SK-N-SH (cell line): ENCODE data around the gene MYD88. TPM values are rescaled to one million over a fixed set of nuclear protein-coding genes. Genes with fewer than 3 reads are reported as not detected.

Experiments used
- CTCF ChIA-PET: fragments of 300-600, 350-600 bp; formaldehyde crosslinking; extraction: SDS; loops from one replicate; lab custom pipeline; 2021; lab: Yijun Ruan, JAX
- POLR2A ChIA-PET: fragments of 350-600 bp; sonication (Branson Sonifier 250); formaldehyde crosslinking; extraction: SDS; loops from one replicate; lab custom pipeline; 2020; ENCODE audit warnings: antibody characterized with exemption, inconsistent platforms; lab: Yijun Ruan, JAX
- DNase-seq: peaks from one replicate; pipeline ENCODE4 v3.0.0; 2012
- H2AFZ ChIP-seq: fragments of 200-600 bp; sonication (generic); 2 replicates; pipeline ENCODE4 v1.8.1; 2016; ENCODE audit warnings: antibody characterized with exemption, mild to moderate bottlenecking, low read depth
- H3F3A ChIP-seq: fragments of 200-600 bp; sonication (generic); replicated peaks from 2 replicates; pipeline ENCODE3; 2016; ENCODE audit warnings: antibody characterized with exemption, mild to moderate bottlenecking; ENCODE audit not compliant: insufficient read depth
- H3K27ac ChIP-seq, 2 experiments: fragments of 200-500 bp in 1 of 2; fragments of 200-600 bp in 1 of 2; sonication (Bioruptor generic) in 1 of 2; sonication (generic), shearing (Covaris generic) in 1 of 2; 2 replicates each; pipeline versions ENCODE4 v1.5.1 to v1.6.1; 2014 to 2016; ENCODE audit warnings: low read depth in 2 of 2, inconsistent platforms in 1 of 2, low read length in 1 of 2, mild to moderate bottlenecking in 1 of 2, mixed read lengths in 1 of 2
- H3K27me3 ChIP-seq: fragments of 200-600 bp; sonication (generic), shearing (Covaris generic); 2 replicates; pipeline ENCODE4 v1.6.1; 2016; ENCODE audit warnings: mixed run types; ENCODE audit not compliant: insufficient read depth
- H3K36me3 ChIP-seq, 2 experiments: fragments of 200-500 bp in 1 of 2; fragments of 200-600 bp in 1 of 2; sonication (Bioruptor generic) in 1 of 2; sonication (generic) in 1 of 2; replicated peaks in 1 of 2; 2 replicates each; pipeline versions ENCODE3 to v1.5.1; 2014 to 2016; ENCODE audit warnings: low read length in 1 of 2, mild to moderate bottlenecking in 1 of 2; ENCODE audit not compliant: insufficient read depth in 2 of 2, control insufficient read depth in 1 of 2
- H3K4me1 ChIP-seq, 2 experiments: fragments of 200-500 bp in 1 of 2; fragments of 200-600 bp in 1 of 2; sonication (Bioruptor generic) in 1 of 2; sonication (generic), shearing (Covaris generic) in 1 of 2; 2 replicates each; pipeline versions ENCODE4 v1.5.1 to v1.6.1; 2014 to 2016; ENCODE audit warnings: low read depth in 1 of 2, low read length in 1 of 2, mixed run types in 1 of 2; ENCODE audit not compliant: insufficient read depth in 2 of 2, control insufficient read depth in 1 of 2
- H3K4me2 ChIP-seq: fragments of 200-600 bp; sonication (generic), shearing (Covaris generic); 2 replicates; pipeline ENCODE4 v1.6.1; 2017; ENCODE audit warnings: mixed run types
- H3K4me3 ChIP-seq, 2 experiments: fragments of 200-500 bp in 1 of 2; fragments of 200-600 bp in 1 of 2; sonication (Bioruptor generic) in 1 of 2; sonication (generic), shearing (Covaris generic) in 1 of 2; 2 replicates each; pipeline versions ENCODE4 v1.5.1 to v1.8.1; 2014 to 2016; ENCODE audit warnings: low read depth in 2 of 2, inconsistent platforms in 1 of 2, low read length in 1 of 2, mild to moderate bottlenecking in 1 of 2, mixed read lengths in 1 of 2, moderate library complexity in 1 of 2
- H3K79me2 ChIP-seq: fragments of 200-600 bp; sonication (generic); 2 replicates; pipeline ENCODE4 v1.8.1; 2017; ENCODE audit warnings: mild to moderate bottlenecking; ENCODE audit not compliant: insufficient read depth
- H3K9ac ChIP-seq: fragments of 200-600 bp; sonication (generic); 2 replicates; pipeline ENCODE4 v1.6.1; 2017; ENCODE audit warnings: mixed run types
- H3K9me2 ChIP-seq: fragments of 200-600 bp; sonication (generic); 2 replicates; pipeline ENCODE4 v1.6.1; 2017; ENCODE audit warnings: mixed run types
- H3K9me3 ChIP-seq: fragments of 200-600 bp; sonication (generic); 2 replicates; pipeline ENCODE4 v1.6.1; 2017; ENCODE audit warnings: mixed run types, mild to moderate bottlenecking, moderate library complexity
- H4K20me1 ChIP-seq: fragments of 200-600 bp; sonication (generic); 2 replicates; pipeline ENCODE4 v1.6.1; 2017; ENCODE audit warnings: mild to moderate bottlenecking, mixed run types; ENCODE audit not compliant: insufficient read depth
- ELF1 ChIP-seq: IDR thresholded peaks from 2 replicates; pipeline ENCODE4 v1.4.0; 2012
- EP300 ChIP-seq, 2 experiments: IDR thresholded peaks; 2 replicates each; pipeline versions ENCODE4 v1.4.0 to v1.6.1; 2012; ENCODE audit warnings: borderline replicate concordance in 1 of 2, low read depth in 1 of 2, low read length in 1 of 2
- EZH2phosphoT487 ChIP-seq: fragments of 200-600 bp; sonication (generic); IDR thresholded peaks from 2 replicates; pipeline ENCODE4 v1.6.1; 2017; ENCODE audit warnings: low read depth, mixed run types, mild to moderate bottlenecking, antibody characterized with exemption, moderate library complexity, borderline replicate concordance
- FOSL2 ChIP-seq: IDR thresholded peaks from 2 replicates; pipeline ENCODE4 v1.4.0; 2012; ENCODE audit warnings: low read depth, mild to moderate bottlenecking, moderate library complexity, borderline replicate concordance
- FOXJ3 ChIP-seq: sonication (generic); formaldehyde crosslinking; IDR thresholded peaks from 2 replicates; pipeline ENCODE4 v1.5.1; 2020; ENCODE audit warnings: mild to moderate bottlenecking, missing genetic modification reagents
- FOXM1 ChIP-seq: IDR thresholded peaks from 2 replicates; pipeline ENCODE4 v1.4.0; 2012; ENCODE audit warnings: low read depth, mild to moderate bottlenecking
- GABPA ChIP-seq: IDR thresholded peaks from 2 replicates; pipeline ENCODE4 v1.4.0; 2012; ENCODE audit warnings: low read depth, mild to moderate bottlenecking
- GATA2 ChIP-seq: sonication (generic); formaldehyde crosslinking; IDR thresholded peaks from 2 replicates; pipeline ENCODE4 v1.5.0; 2020; ENCODE audit warnings: mild to moderate bottlenecking, missing genetic modification reagents
- RFX5 ChIP-seq: IDR thresholded peaks from 2 replicates; pipeline ENCODE4 v1.6.1; 2012; ENCODE audit warnings: mild to moderate bottlenecking, improper control_type of control experiment, low read length
- SIN3A ChIP-seq: IDR thresholded peaks from 2 replicates; pipeline ENCODE4 v1.6.1; 2012; ENCODE audit warnings: low read depth, mild to moderate bottlenecking, low read length, moderate library complexity, borderline replicate concordance
- SMC3 ChIP-seq: IDR thresholded peaks from 2 replicates; pipeline ENCODE4 v1.6.1; 2012; ENCODE audit warnings: low read depth, low read length, improper control_type of control experiment
- TCF12 ChIP-seq: IDR thresholded peaks from 2 replicates; pipeline ENCODE4 v1.4.0; 2012
- TEAD4 ChIP-seq: IDR thresholded peaks from 2 replicates; pipeline ENCODE4 v1.4.0; 2012; ENCODE audit warnings: mild to moderate bottlenecking, borderline replicate concordance; ENCODE audit not compliant: insufficient read depth
- YY1 ChIP-seq: IDR thresholded peaks from 2 replicates; pipeline ENCODE4 v1.4.0; 2012; ENCODE audit warnings: low read depth, mild to moderate bottlenecking
- WGBS: methylation state at CpG from one replicate; pipeline ENCODE4 v1.1.6; 2017; ENCODE audit warnings: low lambda C conversion rate; 5-methylcytosine and 5-hydroxymethylcytosine counted together
- polyA plus RNA-seq, 3 experiments: library from polyadenylated mRNA; depleted of rRNA; stranded (reverse); fragments of >200 nt; gene quantifications; 2 replicates each; pipeline ENCODE4 v1.2.3, GENCODE V29; 2012
- TF ChIP-seq, protein P1 (sequence below): IDR thresholded peaks from 2 replicates; pipeline ENCODE4 v1.4.0; 2012; ENCODE audit warnings: low read depth
- TF ChIP-seq, protein P2 (sequence below): IDR thresholded peaks from 2 replicates; pipeline ENCODE4 v1.4.0; 2012; ENCODE audit warnings: low read depth, borderline replicate concordance
- TF ChIP-seq, protein P3 (sequence below): IDR thresholded peaks from 2 replicates; pipeline ENCODE4 v1.4.0; 2012; ENCODE audit warnings: low read depth, borderline replicate concordance
- TF ChIP-seq, protein P4 (sequence below): fragments of 150-350 bp; IDR thresholded peaks from 2 replicates; pipeline ENCODE4 v1.6.1; 2017; ENCODE audit warnings: antibody characterized with exemption, low read length, low read depth, borderline replicate concordance
- TF ChIP-seq, protein P5 (sequence below): IDR thresholded peaks from 2 replicates; pipeline ENCODE4; 2012

MYD88 gene
- polyA plus RNA-seq, 1 of the 3 experiments (the other 2 are of a cell fraction), result 24.0 TPM

DNA sequence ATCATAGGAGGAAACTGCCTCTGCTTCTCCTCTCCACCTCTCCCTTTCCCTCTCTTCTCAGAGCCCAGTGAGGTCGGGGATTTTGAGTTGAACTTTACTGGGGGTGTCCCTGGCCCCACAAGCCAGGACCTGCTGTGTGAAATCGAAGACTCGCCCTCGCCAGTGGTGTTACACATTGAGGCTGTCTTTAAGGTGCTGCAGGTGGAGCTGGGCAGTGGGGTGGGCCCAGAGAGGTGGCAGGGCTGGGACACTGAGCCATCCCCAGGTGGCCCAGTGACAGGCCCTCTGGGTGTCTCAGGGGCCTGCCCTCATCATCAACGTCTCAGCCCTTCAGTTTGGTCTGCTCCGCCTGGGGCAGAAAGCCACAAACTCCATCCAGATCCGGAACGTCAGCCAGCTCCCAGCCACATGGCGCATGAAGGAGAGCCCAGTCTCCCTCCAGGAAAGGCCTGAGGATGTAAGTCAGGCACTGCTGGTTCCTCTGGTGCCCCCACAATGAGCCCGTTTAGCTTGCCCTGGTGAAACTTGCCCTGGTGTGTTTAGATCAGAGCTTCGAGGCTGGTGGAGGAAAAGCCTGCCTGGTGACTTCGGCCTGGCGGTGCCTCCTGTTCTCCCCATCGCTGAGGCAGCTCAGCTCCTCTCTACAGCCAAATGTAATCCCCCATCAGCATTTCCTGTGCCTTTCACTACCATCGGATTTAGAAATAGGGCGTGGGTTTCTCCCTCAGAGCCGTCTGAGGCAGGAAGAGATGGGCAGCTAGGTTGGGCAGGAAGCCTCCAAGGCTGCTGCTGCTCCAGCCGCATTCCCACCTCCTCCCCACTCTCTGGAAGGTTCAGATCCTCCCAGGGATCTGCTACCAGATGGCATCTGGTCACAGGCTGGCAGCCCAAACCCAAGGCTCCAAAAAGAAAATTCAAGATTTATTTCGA is 40.8 kb upstream of the MYD88 start:
- no peak overlapping the region for H3K4me2 ChIP-seq
- H3K27ac ChIP-seq, result no peak overlapping the region
- no peaks in the 10 kb centered on the region for H3K9me2 ChIP-seq
- no peak overlapping the region for H2AFZ ChIP-seq
- CTCF ChIA-PET, result interaction anchor here (1.0 to 1.2 kb wide), 5 partner anchors 9 to 249 kb away, joined by 3 to 4 read pairs (median 3); partner anchors contain the start of gene XYLB
- no peaks in the 10 kb centered on the region for H3K79me2 ChIP-seq
- POLR2A ChIA-PET, result interaction anchor here (0.8 kb wide), 1 partner anchor 11 kb away, joined by 3 read pairs; no protein-coding TSS in a partner anchor
- no peaks in the 10 kb centered on the region for H3K4me1 ChIP-seq
- no peak overlapping the region for H3K9ac ChIP-seq
- TF ChIP-seq FOXM1 (no peak), EZH2phosphoT487 (no peak), EP300 (IDR thresholded peaks at IDR 0.05; ENCODE audit: borderline replicate concordance in 1 of 2, low read depth in 1 of 2, low read length in 1 of 2) (no peak), YY1 (no peak), GABPA (no peak), RFX5 (no peak), SIN3A (no peak), ELF1 (no peak), GATA2 (no peak), FOXJ3 (CRISPR knock-in tag) (no peak), SMC3 (no peak), TCF12 (no peak), TEAD4 (no peak), FOSL2 (no peak)
- TF ChIP-seq, protein P1, sequence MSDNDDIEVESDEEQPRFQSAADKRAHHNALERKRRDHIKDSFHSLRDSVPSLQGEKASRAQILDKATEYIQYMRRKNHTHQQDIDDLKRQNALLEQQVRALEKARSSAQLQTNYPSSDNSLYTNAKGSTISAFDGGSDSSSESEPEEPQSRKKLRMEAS, result no peak
- TF ChIP-seq, protein P2, sequence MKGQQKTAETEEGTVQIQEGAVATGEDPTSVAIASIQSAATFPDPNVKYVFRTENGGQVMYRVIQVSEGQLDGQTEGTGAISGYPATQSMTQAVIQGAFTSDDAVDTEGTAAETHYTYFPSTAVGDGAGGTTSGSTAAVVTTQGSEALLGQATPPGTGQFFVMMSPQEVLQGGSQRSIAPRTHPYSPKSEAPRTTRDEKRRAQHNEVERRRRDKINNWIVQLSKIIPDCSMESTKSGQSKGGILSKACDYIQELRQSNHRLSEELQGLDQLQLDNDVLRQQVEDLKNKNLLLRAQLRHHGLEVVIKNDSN, result no peak
- TF ChIP-seq, protein P3, sequence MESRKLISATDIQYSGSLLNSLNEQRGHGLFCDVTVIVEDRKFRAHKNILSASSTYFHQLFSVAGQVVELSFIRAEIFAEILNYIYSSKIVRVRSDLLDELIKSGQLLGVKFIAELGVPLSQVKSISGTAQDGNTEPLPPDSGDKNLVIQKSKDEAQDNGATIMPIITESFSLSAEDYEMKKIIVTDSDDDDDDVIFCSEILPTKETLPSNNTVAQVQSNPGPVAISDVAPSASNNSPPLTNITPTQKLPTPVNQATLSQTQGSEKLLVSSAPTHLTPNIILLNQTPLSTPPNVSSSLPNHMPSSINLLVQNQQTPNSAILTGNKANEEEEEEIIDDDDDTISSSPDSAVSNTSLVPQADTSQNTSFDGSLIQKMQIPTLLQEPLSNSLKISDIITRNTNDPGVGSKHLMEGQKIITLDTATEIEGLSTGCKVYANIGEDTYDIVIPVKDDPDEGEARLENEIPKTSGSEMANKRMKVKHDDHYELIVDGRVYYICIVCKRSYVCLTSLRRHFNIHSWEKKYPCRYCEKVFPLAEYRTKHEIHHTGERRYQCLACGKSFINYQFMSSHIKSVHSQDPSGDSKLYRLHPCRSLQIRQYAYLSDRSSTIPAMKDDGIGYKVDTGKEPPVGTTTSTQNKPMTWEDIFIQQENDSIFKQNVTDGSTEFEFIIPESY, result no peak
- TF ChIP-seq, protein P4, sequence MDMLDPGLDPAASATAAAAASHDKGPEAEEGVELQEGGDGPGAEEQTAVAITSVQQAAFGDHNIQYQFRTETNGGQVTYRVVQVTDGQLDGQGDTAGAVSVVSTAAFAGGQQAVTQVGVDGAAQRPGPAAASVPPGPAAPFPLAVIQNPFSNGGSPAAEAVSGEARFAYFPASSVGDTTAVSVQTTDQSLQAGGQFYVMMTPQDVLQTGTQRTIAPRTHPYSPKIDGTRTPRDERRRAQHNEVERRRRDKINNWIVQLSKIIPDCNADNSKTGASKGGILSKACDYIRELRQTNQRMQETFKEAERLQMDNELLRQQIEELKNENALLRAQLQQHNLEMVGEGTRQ, result no peak
- TF ChIP-seq, protein P5, sequence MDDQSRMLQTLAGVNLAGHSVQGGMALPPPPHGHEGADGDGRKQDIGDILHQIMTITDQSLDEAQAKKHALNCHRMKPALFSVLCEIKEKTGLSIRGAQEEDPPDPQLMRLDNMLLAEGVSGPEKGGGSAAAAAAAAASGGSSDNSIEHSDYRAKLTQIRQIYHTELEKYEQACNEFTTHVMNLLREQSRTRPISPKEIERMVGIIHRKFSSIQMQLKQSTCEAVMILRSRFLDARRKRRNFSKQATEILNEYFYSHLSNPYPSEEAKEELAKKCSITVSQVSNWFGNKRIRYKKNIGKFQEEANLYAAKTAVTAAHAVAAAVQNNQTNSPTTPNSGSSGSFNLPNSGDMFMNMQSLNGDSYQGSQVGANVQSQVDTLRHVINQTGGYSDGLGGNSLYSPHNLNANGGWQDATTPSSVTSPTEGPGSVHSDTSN, result no peak
- DNase-seq, result no peak
- H4K20me1 ChIP-seq, result no peaks in the 10 kb centered on the region
- 53% methylated on average over 14 of the region's 19 CpGs for WGBS
- H3K36me3 ChIP-seq, result no peaks in the 10 kb centered on the region
- peaks cover 13% of the 10 kb centered on the region; the same call in 1 of the 2 replicates for H3K27me3 ChIP-seq
- H3F3A ChIP-seq, result no peaks in the 10 kb centered on the region
- H3K9me3 ChIP-seq, result no peaks in the 10 kb centered on the region
- H3K4me3 ChIP-seq, result no peak overlapping the region
